ENCODE results near the gene TGIF1. TPM values are rescaled to one million over a fixed set of nuclear protein-coding genes. Genes with fewer than 3 reads are reported as not detected.
"Not testable (repeated sequence)": the region's sequence is repeated elsewhere in the genome, so short reads cannot be mapped to it uniquely, and the experiment has no call there.

TGIF1 gene
- total RNA-seq, 1 donor from 2014 or later, result 55.3 TPM

GRCh38 chr18:3411327-3411726, 38.6 kb upstream of the TGIF1 start:
- Histone ChIP-seq H3K9ac (ENCODE audit: low read depth in 1 of 3, low read length in 3 of 3) (no peak overlapping the region), H3K36me3 (ENCODE audit: control insufficient read depth in 3 of 3, insufficient read depth in 3 of 3, low read length in 3 of 3) (no peaks in the 10 kb centered on the region), H3K27me3 (ENCODE audit: control insufficient read depth in 3 of 3, insufficient read depth in 3 of 3, low read length in 3 of 3) (peaks cover 5 to 8% (median 6%) of the 10 kb centered on the region in 3 donors), H3K9me3 (ENCODE audit: control insufficient read depth in 3 of 3, low read length in 3 of 3) (no peaks in the 10 kb centered on the region), H3K4me1 (ENCODE audit: control insufficient read depth in 3 of 3, insufficient read depth in 3 of 3, low read length in 3 of 3) (no peaks in the 10 kb centered on the region), H3K27ac (ENCODE audit: low read depth, low read length) (no peak overlapping the region), H3K4me3 (ENCODE audit: low read length in 3 of 3) (peak overlapping the region in 1 of 3 donors; percentile 49)

- Histone ChIP-seq H3K36me3 (ENCODE audit: control insufficient read depth in 3 of 3, insufficient read depth in 3 of 3, low read length in 3 of 3) (no peaks in the 10 kb centered on the region), H3K9me3 (ENCODE audit: control insufficient read depth in 3 of 3, low read length in 3 of 3) (no peaks in the 10 kb centered on the region), H3K4me1 (ENCODE audit: control insufficient read depth in 3 of 3, insufficient read depth in 3 of 3, low read length in 3 of 3) (no peaks in the 10 kb centered on the region), H3K27me3 (ENCODE audit: control insufficient read depth in 3 of 3, insufficient read depth in 3 of 3, low read length in 3 of 3) (peaks cover 5 to 8% (median 6%) of the 10 kb centered on the region in 3 donors), H3K27ac (ENCODE audit: low read depth, low read length) (no peak overlapping the region), H3K4me3 (ENCODE audit: low read length in 3 of 3) (peak overlapping the region; percentile 43 to 56 (median 49)), H3K9ac (ENCODE audit: low read depth in 1 of 3, low read length in 3 of 3) (peak overlapping the region in 1 of 3 donors; percentile 16)
Measured at GRCh38 chr18:3411854-3412268, 38.1 kb upstream of the TGIF1 start.

GRCh38 chr18:3412528-3412927, 37.4 kb upstream of the TGIF1 start:
- H3K9me3 ChIP-seq (ENCODE audit: control insufficient read depth in 3 of 3, low read length in 3 of 3); H3K27me3 ChIP-seq (ENCODE audit: control insufficient read depth in 3 of 3, insufficient read depth in 3 of 3, low read length in 3 of 3); H3K4me1 ChIP-seq (ENCODE audit: control insufficient read depth in 3 of 3, insufficient read depth in 3 of 3, low read length in 3 of 3); H3K27ac ChIP-seq (ENCODE audit: low read depth, low read length); H3K36me3 ChIP-seq (ENCODE audit: control insufficient read depth in 3 of 3, insufficient read depth in 3 of 3, low read length in 3 of 3); H3K9ac ChIP-seq (ENCODE audit: low read depth in 1 of 3, low read length in 3 of 3); H3K4me3 ChIP-seq (ENCODE audit: low read length in 3 of 3): not testable (repeated sequence)

- Histone ChIP-seq H3K9ac (ENCODE audit: low read depth in 1 of 3, low read length in 3 of 3) (no peak overlapping the region), H3K36me3 (ENCODE audit: control insufficient read depth in 3 of 3, insufficient read depth in 3 of 3, low read length in 3 of 3) (no peaks in the 10 kb centered on the region), H3K4me1 (ENCODE audit: control insufficient read depth in 3 of 3, insufficient read depth in 3 of 3, low read length in 3 of 3) (no peaks in the 10 kb centered on the region), H3K4me3 (ENCODE audit: low read length in 3 of 3) (no peak overlapping the region), H3K27ac (ENCODE audit: low read depth, low read length) (no peak overlapping the region), H3K9me3 (ENCODE audit: control insufficient read depth in 3 of 3, low read length in 3 of 3) (no peaks in the 10 kb centered on the region), H3K27me3 (ENCODE audit: control insufficient read depth in 3 of 3, insufficient read depth in 3 of 3, low read length in 3 of 3) (peaks cover 5 to 8% (median 6%) of the 10 kb centered on the region in 3 donors)
Measured at GRCh38 chr18:3415110-3415509, 34.9 kb upstream of the TGIF1 start.

- Histone ChIP-seq H3K9ac (ENCODE audit: low read depth in 1 of 3, low read length in 3 of 3) (no peak overlapping the region), H3K27me3 (ENCODE audit: control insufficient read depth in 3 of 3, insufficient read depth in 3 of 3, low read length in 3 of 3) (no peaks in the 10 kb centered on the region), H3K4me1 (ENCODE audit: control insufficient read depth in 3 of 3, insufficient read depth in 3 of 3, low read length in 3 of 3) (no peaks in the 10 kb centered on the region), H3K9me3 (ENCODE audit: control insufficient read depth in 3 of 3, low read length in 3 of 3) (no peaks in the 10 kb centered on the region), H3K36me3 (ENCODE audit: control insufficient read depth in 3 of 3, insufficient read depth in 3 of 3, low read length in 3 of 3) (no peaks in the 10 kb centered on the region), H3K4me3 (ENCODE audit: low read length in 3 of 3) (no peak overlapping the region), H3K27ac (ENCODE audit: low read depth, low read length) (no peak overlapping the region)
Measured at GRCh38 chr18:3418083-3418482, 31.9 kb upstream of the TGIF1 start.

GRCh38 chr18:3420919-3421279, 29.1 kb upstream of the TGIF1 start:
- Histone ChIP-seq H3K36me3 (ENCODE audit: control insufficient read depth in 3 of 3, insufficient read depth in 3 of 3, low read length in 3 of 3) (no peaks in the 10 kb centered on the region), H3K27me3 (ENCODE audit: control insufficient read depth in 3 of 3, insufficient read depth in 3 of 3, low read length in 3 of 3) (no peaks in the 10 kb centered on the region), H3K4me3 (ENCODE audit: low read length in 3 of 3) (no peak overlapping the region), H3K9ac (ENCODE audit: low read depth in 1 of 3, low read length in 3 of 3) (no peak overlapping the region), H3K27ac (ENCODE audit: low read depth, low read length) (no peak overlapping the region), H3K9me3 (ENCODE audit: control insufficient read depth in 3 of 3, low read length in 3 of 3) (no peaks in the 10 kb centered on the region), H3K4me1 (ENCODE audit: control insufficient read depth in 3 of 3, insufficient read depth in 3 of 3, low read length in 3 of 3) (no peaks in the 10 kb centered on the region)

- H3K9ac ChIP-seq (ENCODE audit: low read depth in 1 of 3, low read length in 3 of 3), result no peak overlapping the region
- H3K36me3 ChIP-seq (ENCODE audit: control insufficient read depth in 3 of 3, insufficient read depth in 3 of 3, low read length in 3 of 3), result no peaks in the 10 kb centered on the region
- H3K27me3 ChIP-seq (ENCODE audit: control insufficient read depth in 3 of 3, insufficient read depth in 3 of 3, low read length in 3 of 3), result no peaks in the 10 kb centered on the region
- no peaks in the 10 kb centered on the region for H3K4me1 ChIP-seq (ENCODE audit: control insufficient read depth in 3 of 3, insufficient read depth in 3 of 3, low read length in 3 of 3)
- no peak overlapping the region for H3K4me3 ChIP-seq (ENCODE audit: low read length in 3 of 3)
- H3K9me3 ChIP-seq (ENCODE audit: control insufficient read depth in 3 of 3, low read length in 3 of 3), result no peaks in the 10 kb centered on the region
- no peak overlapping the region for H3K27ac ChIP-seq (ENCODE audit: low read depth, low read length)
Measured at GRCh38 chr18:3422905-3423304, 27.1 kb upstream of the TGIF1 start.

GRCh38 chr18:3424280-3424890, 25.6 kb upstream of the TGIF1 start:
- Histone ChIP-seq H3K27ac (ENCODE audit: low read depth, low read length) (no peak overlapping the region), H3K4me1 (ENCODE audit: control insufficient read depth in 3 of 3, insufficient read depth in 3 of 3, low read length in 3 of 3) (no peaks in the 10 kb centered on the region), H3K36me3 (ENCODE audit: control insufficient read depth in 3 of 3, insufficient read depth in 3 of 3, low read length in 3 of 3) (no peaks in the 10 kb centered on the region), H3K27me3 (ENCODE audit: control insufficient read depth in 3 of 3, insufficient read depth in 3 of 3, low read length in 3 of 3) (no peaks in the 10 kb centered on the region), H3K9ac (ENCODE audit: low read depth in 1 of 3, low read length in 3 of 3) (no peak overlapping the region), H3K4me3 (ENCODE audit: low read length in 3 of 3) (no peak overlapping the region), H3K9me3 (ENCODE audit: control insufficient read depth in 3 of 3, low read length in 3 of 3) (no peaks in the 10 kb centered on the region)

- Histone ChIP-seq H3K4me3 (ENCODE audit: low read length in 3 of 3) (no peak overlapping the region), H3K27ac (ENCODE audit: low read depth, low read length) (no peak overlapping the region), H3K9me3 (ENCODE audit: control insufficient read depth in 3 of 3, low read length in 3 of 3) (no peaks in the 10 kb centered on the region), H3K27me3 (ENCODE audit: control insufficient read depth in 3 of 3, insufficient read depth in 3 of 3, low read length in 3 of 3) (no peaks in the 10 kb centered on the region), H3K4me1 (ENCODE audit: control insufficient read depth in 3 of 3, insufficient read depth in 3 of 3, low read length in 3 of 3) (no peaks in the 10 kb centered on the region), H3K36me3 (ENCODE audit: control insufficient read depth in 3 of 3, insufficient read depth in 3 of 3, low read length in 3 of 3) (no peaks in the 10 kb centered on the region), H3K9ac (ENCODE audit: low read depth in 1 of 3, low read length in 3 of 3) (no peak overlapping the region)
Measured at GRCh38 chr18:3425030-3425429, 24.9 kb upstream of the TGIF1 start.

- Histone ChIP-seq H3K27ac (ENCODE audit: low read depth, low read length) (no peak overlapping the region), H3K4me3 (ENCODE audit: low read length in 3 of 3) (no peak overlapping the region), H3K27me3 (ENCODE audit: control insufficient read depth in 3 of 3, insufficient read depth in 3 of 3, low read length in 3 of 3) (no peaks in the 10 kb centered on the region), H3K9ac (ENCODE audit: low read depth in 1 of 3, low read length in 3 of 3) (no peak overlapping the region), H3K36me3 (ENCODE audit: control insufficient read depth in 3 of 3, insufficient read depth in 3 of 3, low read length in 3 of 3) (no peaks in the 10 kb centered on the region), H3K4me1 (ENCODE audit: control insufficient read depth in 3 of 3, insufficient read depth in 3 of 3, low read length in 3 of 3) (no peaks in the 10 kb centered on the region), H3K9me3 (ENCODE audit: control insufficient read depth in 3 of 3, low read length in 3 of 3) (no peaks in the 10 kb centered on the region)
Measured at GRCh38 chr18:3425446-3425845, 24.5 kb upstream of the TGIF1 start.
